Activated B cell treated with CpG ODN at 0.5 μM for 24 hours (primary cell): ENCODE measurements around the gene PRR15. TPM values are rescaled to one million over a fixed set of nuclear protein-coding genes. Genes with fewer than 3 reads are reported as not detected.

Source experiments
- ATAC-seq: fragments of 200-7000 bp; cut with Tn5 transposase; one replicate; pipeline ENCODE4 v1.10.0; 2021; ENCODE audit warnings: low read depth, mild to moderate bottlenecking, moderate library complexity
- CTCF ChIA-PET: fragments of 350-600 bp; sonication (Branson Sonifier 250); formaldehyde crosslinking; loops from one replicate; lab custom pipeline; 2021; ENCODE audit warnings: antibody characterized with exemption; lab: Charles Lee
- POLR2A ChIA-PET: fragments of 350-600 bp; sonication (Branson Sonifier 250); formaldehyde crosslinking; loops from one replicate; lab custom pipeline; 2021; ENCODE audit warnings: antibody characterized with exemption; lab: Charles Lee
- DNase-seq: peaks from one replicate; pipeline ENCODE4 v3.0.0; 2022
- H3K27ac Mint-ChIP-seq: one replicate; pipeline ENCODE4 v1.8.0; 2020; ENCODE audit warnings: mixed read lengths
- H3K27me3 Mint-ChIP-seq: one replicate; pipeline ENCODE4 v1.8.0; 2021; ENCODE audit warnings: mixed read lengths
- H3K36me3 Mint-ChIP-seq: one replicate; pipeline ENCODE4 v1.8.0; 2021; ENCODE audit warnings: low read depth, mixed read lengths
- H3K4me1 Mint-ChIP-seq: one replicate; pipeline ENCODE4 v1.8.0; 2021; ENCODE audit warnings: mixed read lengths
- H3K4me3 Mint-ChIP-seq: one replicate; pipeline ENCODE4 v1.8.0; 2020; ENCODE audit warnings: mild to moderate bottlenecking, mixed read lengths
- H3K9me3 Mint-ChIP-seq: one replicate; pipeline ENCODE4 v1.8.0; 2020; ENCODE audit warnings: mixed read lengths
- CTCF ChIP-seq: fragments of 200-600 bp; IDR thresholded peaks from one replicate; pipeline ENCODE4 v1.8.0; 2022; ENCODE audit warnings: antibody characterized with exemption, mild to moderate bottlenecking
- intact Hi-C: fragments of 100-400 bp; cut with micrococcal nuclease; formaldehyde crosslinking; loops from one replicate; pipeline ENCODE4 v1.15.1; 2024
- total RNA-seq: library from RNA; stranded (reverse); gene quantifications from 2 replicates; pipeline ENCODE4 v1.2.3, GENCODE V29; 2022

Gene PRR15
- total RNA-seq, 1 donor from 2014 or later = not detected

GRCh38 chr7:29597266-29597665 lies 33.6 kb downstream of the PRR15 start:
- DNase-seq = no peak
- intact Hi-C loops = no loop called here
- no peaks in the 10 kb centered on the region for H3K9me3 Mint-ChIP-seq
- H3K27ac Mint-ChIP-seq = no peak overlapping the region
- TF ChIP-seq CTCF = no peak
- ChIA-PET CTCF (interaction anchor here (0.6 kb wide), 1 partner anchor 187 kb away, joined by 4 read pairs; no protein-coding TSS in a partner anchor), POLR2A (no interaction called here)
- no peak overlapping the region for H3K4me3 Mint-ChIP-seq
- ATAC-seq = no peak
- H3K4me1 Mint-ChIP-seq = no peaks in the 10 kb centered on the region
- H3K36me3 Mint-ChIP-seq = no peaks in the 10 kb centered on the region
- H3K27me3 Mint-ChIP-seq = peaks cover 2% of the 10 kb centered on the region

- ChIA-PET POLR2A (no interaction called here), CTCF (interaction anchor here (0.6 kb wide), 1 partner anchor 186 kb away, joined by 4 read pairs; no protein-coding TSS in a partner anchor)
- Mint-ChIP-seq H3K27ac (no peak overlapping the region), H3K27me3 (peaks cover 5% of the 10 kb centered on the region), H3K9me3 (no peaks in the 10 kb centered on the region), H3K4me1 (no peaks in the 10 kb centered on the region), H3K4me3 (no peak overlapping the region), H3K36me3 (no peaks in the 10 kb centered on the region)
- intact Hi-C loops = no loop called here
- ATAC-seq = no peak
- no peak for DNase-seq
- no peak for TF ChIP-seq CTCF
Measured at GRCh38 chr7:29598137-29598536, 34.5 kb downstream of the PRR15 start.

- Mint-ChIP-seq H3K27me3 (peaks cover 7% of the 10 kb centered on the region), H3K27ac (no peak overlapping the region), H3K4me3 (no peak overlapping the region), H3K9me3 (no peaks in the 10 kb centered on the region), H3K4me1 (no peaks in the 10 kb centered on the region), H3K36me3 (no peaks in the 10 kb centered on the region)
- no peak for TF ChIP-seq CTCF
- DNase-seq (no peak), ATAC-seq (no peak)
- ChIA-PET CTCF (no interaction called here), POLR2A (no interaction called here)
- intact Hi-C loops = no loop called here
Measured at GRCh38 chr7:29598613-29599012, 35.0 kb downstream of the PRR15 start.

- Mint-ChIP-seq H3K9me3 (no peaks in the 10 kb centered on the region), H3K4me3 (no peak overlapping the region), H3K4me1 (no peaks in the 10 kb centered on the region), H3K27ac (no peak overlapping the region), H3K36me3 (no peaks in the 10 kb centered on the region), H3K27me3 (peaks cover 8% of the 10 kb centered on the region)
- DNase-seq = no peak
- POLR2A ChIA-PET = no interaction called here
- CTCF ChIA-PET = no interaction called here
- intact Hi-C loops = no loop called here
- no peak for ATAC-seq
- no peak for TF ChIP-seq CTCF
Measured at GRCh38 chr7:29599026-29599425, 35.4 kb downstream of the PRR15 start.

GRCh38 chr7:29600661-29601060 lies 37.0 kb downstream of the PRR15 start:
- Mint-ChIP-seq H3K4me3 (no peak overlapping the region), H3K27me3 (peaks cover 9% of the 10 kb centered on the region), H3K4me1 (no peaks in the 10 kb centered on the region), H3K36me3 (no peaks in the 10 kb centered on the region), H3K27ac (no peak overlapping the region), H3K9me3 (no peaks in the 10 kb centered on the region)
- ChIA-PET CTCF (no interaction called here), POLR2A (no interaction called here)
- intact Hi-C loops = no loop called here
- no peak for ATAC-seq
- TF ChIP-seq CTCF = no peak
- no peak for DNase-seq
